Smooth muscle cell of the brain vasculature (primary cell): Measurements from ENCODE around the gene SH3BGR.

Source experiments
- DNase-seq: peaks from one replicate; pipeline ENCODE4 v3.0.0-alpha.2; 2012; ENCODE audit warnings: low read depth, low spot score

Gene SH3BGR

DNA sequence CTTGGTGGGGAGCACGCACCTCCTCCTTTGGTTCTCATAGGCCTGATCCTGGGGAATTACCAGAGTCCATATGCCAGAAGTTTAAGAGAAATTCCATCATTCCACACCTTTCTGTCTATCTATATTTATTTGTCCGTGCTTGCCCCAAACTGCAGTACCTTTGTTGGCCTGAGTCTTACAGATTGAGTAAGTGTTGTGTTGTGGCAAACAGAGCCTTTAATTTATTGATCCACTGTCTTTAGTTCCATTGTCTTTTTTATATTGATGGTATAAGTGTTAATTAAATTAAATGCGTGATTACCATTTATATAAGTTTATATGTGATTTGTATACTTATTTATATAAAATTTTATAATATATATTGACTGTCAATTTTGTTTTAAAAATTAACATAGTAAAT, 4.9 kb downstream of the SH3BGR start:
- DNase-seq: no peak

DNA sequence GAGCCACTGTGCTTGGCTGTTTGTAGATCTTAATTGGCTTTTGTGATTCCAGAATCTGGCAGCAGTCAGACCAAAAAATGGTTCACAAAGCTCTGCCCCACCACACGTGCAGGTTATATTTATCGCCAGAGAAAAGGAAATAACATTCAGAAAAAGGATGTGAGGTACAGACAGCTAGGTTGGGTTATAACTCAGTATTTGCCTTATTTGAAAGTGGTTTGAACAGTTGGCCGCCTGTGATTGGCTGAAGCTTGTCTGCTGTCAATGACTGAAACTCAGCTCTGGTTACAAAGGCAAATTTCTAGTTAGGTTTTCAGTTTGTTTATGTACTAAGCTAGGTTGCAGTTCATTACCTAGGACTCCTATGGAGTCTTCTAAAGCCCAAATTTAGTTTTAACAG, 9.6 kb downstream of the SH3BGR start:
- no peak for DNase-seq

DNA sequence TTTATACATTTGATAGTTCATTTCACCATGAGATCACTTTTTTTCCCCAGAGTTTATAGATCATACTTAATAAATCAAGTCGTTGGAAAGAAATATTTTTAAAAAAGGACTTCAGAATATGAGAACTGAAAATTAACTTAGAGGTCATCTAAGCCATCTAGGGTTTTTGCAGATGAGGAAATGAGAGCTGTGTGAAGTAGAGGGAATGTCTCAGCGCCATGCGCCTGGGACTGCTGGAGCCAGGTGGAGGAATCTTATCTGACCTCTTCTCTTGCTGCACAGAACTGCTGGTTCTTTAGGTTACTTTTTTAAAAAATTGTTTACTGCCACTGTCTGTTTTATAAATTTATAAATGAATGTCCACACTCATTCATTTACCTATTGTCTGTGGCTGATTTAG, 11.5 kb downstream of the SH3BGR start:
- DNase-seq: no peak

DNA sequence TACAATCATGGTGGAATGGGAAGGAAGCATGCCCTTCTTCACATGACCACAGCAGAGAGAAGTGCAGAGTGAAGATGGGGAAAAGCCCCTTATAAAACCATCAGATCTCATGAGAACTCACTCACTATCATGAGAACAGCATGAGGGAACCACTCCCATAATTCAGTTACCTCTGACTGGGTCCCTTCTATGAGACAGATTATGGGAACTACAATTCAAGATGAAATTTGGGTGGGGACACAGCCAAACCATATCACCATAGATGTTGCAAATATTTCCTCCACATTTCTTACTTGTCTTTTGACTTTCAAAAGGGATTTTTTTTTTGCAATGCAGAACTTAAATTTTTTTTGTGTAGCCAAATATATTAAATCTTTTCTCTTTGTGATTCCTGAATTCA, 14.8 kb downstream of the SH3BGR start:
- DNase-seq: no peak

DNA sequence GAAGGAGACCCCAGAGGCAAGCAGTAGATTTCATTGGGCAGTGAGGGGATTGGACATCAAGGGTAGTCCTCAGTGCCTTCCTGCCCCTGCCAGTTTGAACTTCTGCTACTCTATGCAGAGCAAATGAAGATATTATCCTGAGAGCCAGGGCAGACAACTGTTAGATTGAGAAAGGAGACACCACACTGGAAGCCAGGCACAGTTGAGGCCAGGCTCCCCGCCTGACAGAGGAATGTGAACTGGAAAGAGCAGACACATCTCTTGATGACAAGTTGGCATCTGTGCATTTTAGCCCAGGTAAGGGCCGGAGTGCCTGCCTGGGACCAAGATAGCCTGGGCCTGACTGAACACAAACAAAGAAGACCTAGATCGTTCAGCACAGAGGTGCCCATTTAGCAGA, 16.0 kb downstream of the SH3BGR start:
- no peak for DNase-seq

DNA sequence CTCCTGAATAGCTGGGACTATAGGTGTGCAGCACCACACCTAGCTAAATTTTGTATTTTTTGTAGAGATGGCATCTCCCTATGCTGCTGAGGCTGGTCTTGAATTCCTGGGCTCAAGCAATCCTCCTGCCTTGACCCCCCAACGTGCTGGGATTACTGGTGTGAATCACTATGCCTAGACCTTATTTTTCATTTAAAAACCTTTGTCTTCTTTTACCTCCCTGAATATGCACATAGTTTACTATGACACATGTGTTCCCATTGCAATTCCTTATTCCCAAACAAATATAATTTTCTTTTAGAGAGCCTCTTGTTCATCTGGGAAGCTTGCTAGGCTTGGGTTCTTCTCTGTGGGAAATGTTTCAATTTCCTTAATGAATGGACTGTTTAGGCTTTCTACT, 16.8 kb downstream of the SH3BGR start:
- DNase-seq: no peak

DNA sequence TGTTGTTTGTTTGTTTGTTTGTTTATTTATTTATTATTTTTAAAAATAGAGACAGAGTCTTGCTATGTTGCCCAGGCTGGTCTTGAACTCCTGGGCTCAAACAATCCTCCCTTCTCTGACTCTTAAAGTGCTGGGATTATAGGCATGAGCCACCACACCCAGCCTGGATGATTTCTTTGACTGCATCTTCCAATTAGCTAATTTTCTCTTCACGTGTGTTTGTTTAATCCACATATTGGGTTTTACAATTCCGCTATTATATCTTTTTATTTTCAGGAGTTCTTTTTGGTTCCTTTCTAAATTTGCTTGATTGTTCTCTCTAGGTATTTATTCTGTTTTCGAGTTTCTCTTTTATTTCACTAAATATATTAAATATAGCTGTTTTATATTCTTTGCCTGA, 19.8 kb downstream of the SH3BGR start:
- no peak for DNase-seq

DNA sequence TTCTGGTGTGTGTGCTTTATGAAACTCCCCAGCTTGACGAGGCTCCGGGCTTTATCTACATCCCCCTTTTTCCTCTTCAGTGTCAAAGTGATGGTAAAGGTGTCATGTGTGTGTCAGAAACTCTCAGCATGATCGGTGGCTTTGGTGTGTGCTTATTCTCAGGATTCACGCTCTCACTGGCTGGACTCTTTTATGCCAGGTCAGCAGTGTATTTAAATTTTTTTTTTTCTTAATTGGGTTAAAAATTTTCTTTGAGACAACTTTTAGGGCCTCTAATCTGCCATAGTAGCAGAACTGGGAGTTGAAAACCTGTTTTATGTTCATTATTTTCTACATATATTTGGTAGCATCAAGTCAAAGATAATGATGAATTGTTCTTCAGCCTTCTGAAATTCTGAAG, 21.0 kb downstream of the SH3BGR start:
- no peak for DNase-seq

DNA sequence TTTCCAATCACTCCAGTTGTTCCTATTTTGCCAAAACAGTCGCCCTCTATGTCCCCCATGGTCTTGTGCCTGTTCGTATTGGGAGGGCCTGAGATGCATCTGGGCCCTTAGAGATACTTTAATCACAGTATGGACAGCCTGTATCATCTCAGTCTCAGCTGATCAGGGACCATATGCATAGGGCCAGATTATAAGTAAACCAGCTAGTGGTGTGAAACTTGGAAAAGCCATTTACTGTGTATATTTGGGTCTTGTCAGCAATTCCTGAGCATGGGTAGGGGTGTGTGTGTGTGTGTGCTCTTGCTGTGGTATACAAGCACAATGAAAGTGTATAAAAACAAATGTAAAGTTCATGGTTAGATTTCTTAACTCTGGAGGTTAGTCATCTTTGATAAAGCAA, 22.8 kb downstream of the SH3BGR start:
- DNase-seq: no peak

DNA sequence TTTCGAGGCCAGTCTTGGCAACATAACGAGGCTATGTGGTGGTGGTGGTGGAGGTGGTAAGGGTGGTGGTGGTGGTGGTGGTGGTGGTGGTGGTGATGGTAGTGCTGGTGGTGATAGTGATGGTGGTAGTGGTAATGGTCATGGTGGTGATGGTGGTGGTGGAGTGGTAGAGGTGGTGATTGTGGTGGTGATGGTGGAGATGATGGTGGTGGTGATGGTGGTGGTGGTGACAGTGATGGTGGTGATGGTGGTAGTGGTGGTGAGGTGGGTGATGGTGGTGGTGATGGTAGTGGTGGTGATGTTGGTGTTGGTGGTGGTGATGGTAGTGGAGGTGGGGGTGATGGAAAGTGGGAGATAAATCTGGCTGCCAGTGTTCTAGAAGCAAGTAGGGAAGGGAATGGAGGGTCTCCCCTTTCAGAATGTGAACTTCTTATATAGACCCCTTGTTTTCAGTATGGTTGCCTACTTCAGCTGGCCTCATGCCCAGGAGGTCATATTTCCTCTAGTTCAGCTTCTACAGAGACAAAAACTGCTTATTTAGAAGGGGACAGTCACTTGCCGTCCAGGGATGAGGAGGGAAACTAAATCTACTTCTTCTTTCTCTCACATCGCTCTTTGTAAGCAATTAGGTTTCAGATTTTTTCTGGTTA, 27.5 kb downstream of the SH3BGR start:
- no peak for DNase-seq

DNA sequence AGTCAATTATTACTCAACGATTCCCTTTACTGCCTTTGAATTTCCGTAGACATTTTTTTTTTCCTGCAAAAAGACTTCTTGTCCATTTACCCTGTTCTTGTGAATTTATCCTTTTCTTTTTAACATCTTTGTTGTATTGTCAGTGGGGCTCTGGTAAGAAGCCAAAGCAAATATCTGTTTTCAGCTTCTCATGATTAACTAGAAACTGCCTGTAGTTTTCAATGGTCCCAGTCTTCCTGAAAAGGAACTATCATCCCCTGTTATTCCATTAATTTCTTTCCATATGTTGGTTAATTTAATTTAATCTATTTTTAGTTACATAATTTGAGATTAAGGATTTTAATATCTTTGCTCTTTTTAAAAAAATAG, 28.0 kb downstream of the SH3BGR start:
- DNase-seq: no peak

DNA sequence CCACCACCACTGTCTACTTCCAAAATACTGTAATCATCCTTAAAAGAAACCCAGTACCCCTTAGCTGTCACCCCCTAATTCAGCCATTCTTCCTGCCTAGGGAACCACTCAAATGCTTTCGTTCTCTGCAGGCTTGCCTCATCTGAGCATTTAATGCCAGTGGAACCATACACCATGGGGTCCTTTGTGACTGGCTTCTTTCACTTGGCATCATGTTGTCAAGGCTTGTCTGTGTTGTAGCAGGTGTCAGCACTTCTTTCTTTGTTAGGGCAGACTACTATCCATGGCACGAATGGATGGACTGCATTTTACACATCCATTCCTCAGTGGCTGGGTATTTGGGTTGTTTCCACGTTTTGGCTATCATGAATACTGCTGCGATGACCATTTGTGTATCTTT, 28.5 kb downstream of the SH3BGR start:
- DNase-seq: no peak

DNA sequence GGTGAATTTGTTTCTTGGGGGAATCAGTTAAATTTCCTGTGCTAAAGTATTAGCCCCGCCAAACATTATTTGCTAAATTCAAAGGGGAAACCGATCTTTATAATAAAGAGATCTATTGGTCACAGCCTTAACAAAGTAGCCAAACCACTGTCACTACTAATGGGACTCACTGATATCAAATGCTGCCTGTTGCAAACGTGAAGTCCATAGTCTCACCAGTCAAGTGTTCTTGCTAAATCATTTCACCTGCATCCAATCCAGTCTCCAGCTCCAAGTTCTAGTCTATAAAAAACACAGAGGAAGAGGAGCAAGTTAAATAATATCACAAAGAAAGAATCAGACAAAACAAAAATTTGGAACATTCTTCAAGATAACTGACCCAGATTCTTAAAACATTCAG, 30.1 kb downstream of the SH3BGR start:
- no peak for DNase-seq

DNA sequence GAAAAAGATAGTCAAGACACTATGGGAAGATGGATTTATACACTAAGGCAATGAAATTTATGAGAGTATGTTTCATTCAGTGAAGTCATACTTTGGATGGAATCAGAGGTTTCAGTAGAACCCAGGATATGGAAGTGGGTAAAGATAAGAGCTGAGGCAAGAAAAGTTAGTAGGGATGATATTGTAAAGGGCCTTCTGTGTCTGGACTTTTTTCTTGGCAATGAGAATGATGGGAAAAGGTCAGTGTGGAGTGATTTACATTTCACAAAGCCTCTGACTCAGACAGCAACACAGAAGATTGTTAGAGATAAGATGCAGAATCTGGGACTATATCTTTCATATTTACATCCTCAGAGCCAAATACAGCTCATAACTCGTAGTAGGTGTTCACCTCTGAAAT, 32.1 kb downstream of the SH3BGR start:
- DNase-seq: no peak

DNA sequence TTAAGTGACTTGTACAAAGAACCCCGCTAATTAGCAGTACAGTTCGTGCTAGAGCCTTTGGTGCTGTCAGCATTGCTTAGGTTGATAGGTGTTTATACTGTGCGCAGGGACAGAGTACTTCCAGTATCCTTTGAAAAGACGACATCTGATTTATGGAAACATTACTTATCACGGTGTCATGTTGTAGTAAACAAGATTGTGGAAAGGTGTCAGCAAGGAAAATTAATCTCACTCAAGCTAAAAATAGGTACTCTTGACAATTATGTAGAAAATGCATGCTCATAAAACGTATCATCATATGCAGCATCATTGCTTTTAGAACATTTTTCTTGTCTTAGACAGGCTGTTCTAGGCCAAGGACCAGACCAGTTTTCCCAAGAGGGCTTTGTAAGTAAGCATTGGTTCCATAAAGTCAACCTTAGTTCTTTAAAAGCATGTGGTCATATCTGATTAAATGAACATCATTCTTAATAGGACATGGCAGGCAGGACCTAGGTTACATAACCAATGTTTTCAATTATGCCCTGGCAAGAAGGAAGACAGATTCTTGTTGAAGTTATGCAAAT, 33.0 kb downstream of the SH3BGR start:
- no peak for DNase-seq

DNA sequence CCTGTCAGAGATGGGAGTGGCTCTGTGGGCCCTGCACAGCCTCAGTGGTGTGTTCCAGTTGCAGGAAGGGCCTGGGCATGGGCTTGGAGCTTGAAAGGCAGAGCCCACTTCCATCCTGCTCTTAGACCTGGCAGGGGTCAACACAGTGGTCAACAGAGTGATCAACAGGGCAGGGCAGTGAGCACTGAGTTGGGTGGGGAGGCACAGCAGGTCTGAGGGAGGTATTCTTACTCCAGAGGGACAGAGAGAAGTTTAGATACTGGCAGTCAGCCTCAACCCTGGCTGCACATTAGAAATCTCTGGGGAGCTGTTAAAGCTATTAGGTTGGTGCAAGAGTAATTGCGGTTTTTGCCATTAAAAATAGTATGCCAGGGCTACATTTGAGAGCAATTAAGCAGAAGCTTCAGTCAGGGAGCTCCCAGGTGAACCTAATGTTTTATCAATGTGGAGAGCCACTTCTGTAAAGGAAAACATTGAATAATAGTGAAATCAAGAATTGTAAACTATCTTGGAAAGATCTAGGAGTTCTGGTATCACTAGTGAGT, 37.7 kb downstream of the SH3BGR start:
- DNase-seq: no peak

DNA sequence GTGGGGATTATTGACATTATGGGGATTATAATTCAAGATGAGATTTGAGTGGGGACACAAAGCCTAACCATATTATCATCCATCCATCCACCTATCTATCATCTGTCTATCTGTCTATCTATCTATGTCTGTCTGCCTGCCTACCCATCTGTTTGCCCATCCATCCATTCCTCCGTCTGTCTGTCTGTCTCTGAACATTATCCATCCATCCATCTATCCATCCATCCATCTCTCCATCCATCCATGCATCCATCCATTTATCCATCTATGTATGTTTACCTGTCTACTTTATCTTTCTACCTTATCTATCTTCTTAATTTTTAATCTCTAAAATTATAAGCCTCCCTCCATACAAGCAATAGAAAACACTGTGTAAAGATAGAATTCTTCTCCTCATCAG, 47.4 kb downstream of the SH3BGR start:
- DNase-seq: no peak

DNA sequence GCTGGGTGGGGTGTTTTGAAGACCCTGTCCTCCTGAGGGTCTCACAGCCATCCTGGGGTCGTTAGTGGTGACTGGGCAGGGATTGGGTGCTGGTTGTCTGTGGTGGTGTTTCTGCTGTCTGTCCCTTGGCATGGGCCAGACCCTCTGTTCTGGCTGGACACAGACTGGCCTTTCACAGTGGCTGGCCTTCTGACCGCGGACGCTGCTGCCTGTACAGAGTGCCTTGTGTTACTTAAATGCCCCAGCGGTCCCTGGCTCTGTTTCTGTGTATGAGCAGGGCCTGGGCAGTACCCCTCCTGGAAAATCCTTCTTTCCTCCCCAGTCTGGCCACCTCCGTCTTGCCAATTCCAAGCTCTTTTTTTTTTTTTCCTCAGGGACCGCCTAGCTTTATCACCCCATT, 50.9 kb downstream of the SH3BGR start:
- no peak for DNase-seq

DNA sequence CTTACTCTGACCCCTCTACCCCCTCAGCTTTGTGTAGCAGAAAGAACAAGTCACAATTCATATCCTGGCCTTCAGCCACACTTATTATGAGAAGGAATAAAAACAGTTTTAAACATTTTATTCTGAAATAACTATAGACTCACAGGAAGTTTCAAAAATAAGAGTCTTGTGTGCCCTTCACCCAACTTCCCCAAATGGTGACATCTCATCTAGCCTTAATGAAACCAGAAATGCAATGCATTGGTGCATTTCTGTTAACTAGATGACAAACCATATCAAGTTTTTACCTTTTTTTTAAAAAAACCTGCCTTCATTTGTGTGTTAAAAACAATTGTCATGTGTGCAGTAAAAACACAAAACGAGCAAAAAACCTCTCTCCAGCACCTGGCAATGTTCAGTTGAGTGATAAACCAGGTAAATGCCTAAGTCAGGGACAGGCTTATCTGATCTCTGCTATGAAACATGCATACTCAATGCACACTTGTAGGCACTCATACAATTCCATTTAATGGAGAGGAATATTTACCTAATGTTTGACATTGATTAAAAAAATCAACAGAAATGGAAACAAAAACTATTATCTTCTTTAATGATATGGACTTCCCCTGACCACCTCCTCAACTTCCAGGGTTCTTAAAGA, 51.5 kb downstream of the SH3BGR start:
- DNase-seq: no peak

DNA sequence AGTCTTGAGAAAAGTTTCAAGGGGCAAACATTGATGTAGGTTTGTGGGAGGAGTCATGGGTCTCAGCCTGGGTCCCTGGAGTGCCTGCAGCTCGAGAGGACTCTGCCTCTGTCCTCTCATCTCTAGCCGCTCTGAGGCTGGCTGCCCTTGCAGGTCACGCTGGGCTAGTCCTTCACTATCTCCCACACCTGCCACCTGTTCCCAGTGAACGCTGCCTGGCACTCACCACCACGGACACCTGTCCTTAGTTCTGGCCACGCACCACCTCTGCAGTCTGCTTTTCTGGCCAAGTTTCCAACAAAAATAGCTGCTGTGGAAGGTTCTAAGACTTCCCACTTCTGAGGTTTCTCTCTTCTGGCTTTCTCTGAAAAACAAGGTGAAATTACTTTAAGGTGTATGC, 52.5 kb downstream of the SH3BGR start:
- DNase-seq: no peak

DNA sequence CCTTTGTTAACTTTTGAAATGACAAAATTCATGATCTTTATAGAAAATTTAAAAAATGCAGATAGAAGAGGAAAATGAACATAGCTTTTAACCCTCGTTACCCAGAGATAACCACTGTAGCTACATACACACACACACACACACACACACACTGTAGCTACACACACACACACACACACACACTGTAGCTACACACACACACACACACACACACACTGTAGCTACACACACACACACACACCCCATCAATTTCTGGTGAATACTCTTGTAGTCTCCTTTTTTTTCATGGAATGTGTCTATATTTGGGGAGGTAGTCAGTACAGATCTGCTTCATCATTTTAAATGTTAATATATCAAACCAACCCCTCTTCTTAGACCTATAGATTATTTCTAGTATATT, 58.5 kb downstream of the SH3BGR start:
- no peak for DNase-seq

DNA sequence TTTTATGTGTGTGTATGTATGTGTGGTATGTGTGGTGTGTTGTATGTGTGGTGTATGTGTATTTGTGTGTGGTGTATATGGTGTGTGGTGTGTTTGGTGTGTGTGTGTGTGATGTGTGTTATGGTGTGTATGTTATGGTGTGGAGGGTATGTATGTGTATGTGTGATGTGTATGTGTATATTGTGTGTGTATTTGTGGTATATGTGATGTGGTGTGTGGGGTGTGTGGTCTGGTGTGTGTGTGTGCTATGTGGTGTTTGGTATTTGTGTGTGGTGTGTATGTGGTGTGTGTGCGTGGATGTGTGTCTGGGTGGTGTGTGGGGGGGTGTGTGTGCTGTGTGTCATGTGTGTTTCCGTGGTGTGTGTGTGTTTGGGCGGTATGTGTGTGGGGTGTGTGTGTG, 59.3 kb downstream of the SH3BGR start:
- DNase-seq: no peak

DNA sequence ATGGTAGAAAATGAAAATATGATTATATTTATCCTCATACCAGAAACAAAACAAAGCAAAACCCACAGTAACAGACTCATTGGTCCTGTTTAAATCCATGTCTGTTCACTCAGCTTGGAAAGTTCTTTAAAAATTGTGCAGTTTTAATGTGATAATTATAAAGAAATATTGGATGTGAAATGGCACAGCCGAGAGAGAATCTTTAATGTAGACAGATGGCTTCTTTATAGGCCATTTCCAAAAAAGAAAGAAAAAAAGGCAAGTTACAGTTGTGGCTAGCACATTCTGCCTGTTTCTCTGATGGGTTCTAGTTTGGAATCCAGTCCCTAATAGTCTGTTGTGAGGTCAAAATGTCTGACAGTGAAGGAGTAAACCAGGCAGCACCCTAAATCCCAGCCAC, 62.0 kb downstream of the SH3BGR start:
- no peak for DNase-seq
